Measurements from ENCODE around the gene ANO2. TPM values are rescaled to one million over a fixed set of nuclear protein-coding genes. Genes with fewer than 3 reads are reported as not detected.

ANO2 gene
- total and polyA plus RNA-seq, 2 donors: 2.9 to 8.8 TPM

GRCh38 chr12:5716201-5716600 is 228.9 kb downstream of the ANO2 start:
- 14% methylated on average over 1 of the region's 1 CpG for WGBS
- H3K4me3 ChIP-seq (ENCODE audit: low read depth, low read length): no peak overlapping the region
- DNase-seq (ENCODE audit: extremely low spot score): no peak
- H3K4me1 ChIP-seq (ENCODE audit: insufficient read depth): peaks cover 1% of the 10 kb centered on the region
- H3K36me3 ChIP-seq (ENCODE audit: insufficient read depth): no peaks in the 10 kb centered on the region
- H3K27ac ChIP-seq (ENCODE audit: low read depth): no peak overlapping the region

- no peak overlapping the region for H3K27ac ChIP-seq (ENCODE audit: low read depth)
- no peak for DNase-seq (ENCODE audit: extremely low spot score)
- WGBS: 73% methylated on average over 4 of the region's 4 CpGs
- H3K36me3 ChIP-seq (ENCODE audit: insufficient read depth): no peaks in the 10 kb centered on the region
- no peaks in the 10 kb centered on the region for H3K4me1 ChIP-seq (ENCODE audit: insufficient read depth)
- H3K4me3 ChIP-seq (ENCODE audit: low read depth, low read length): no peak overlapping the region
Measured at GRCh38 chr12:5715021-5715420, 230.0 kb downstream of the ANO2 start.

DNA sequence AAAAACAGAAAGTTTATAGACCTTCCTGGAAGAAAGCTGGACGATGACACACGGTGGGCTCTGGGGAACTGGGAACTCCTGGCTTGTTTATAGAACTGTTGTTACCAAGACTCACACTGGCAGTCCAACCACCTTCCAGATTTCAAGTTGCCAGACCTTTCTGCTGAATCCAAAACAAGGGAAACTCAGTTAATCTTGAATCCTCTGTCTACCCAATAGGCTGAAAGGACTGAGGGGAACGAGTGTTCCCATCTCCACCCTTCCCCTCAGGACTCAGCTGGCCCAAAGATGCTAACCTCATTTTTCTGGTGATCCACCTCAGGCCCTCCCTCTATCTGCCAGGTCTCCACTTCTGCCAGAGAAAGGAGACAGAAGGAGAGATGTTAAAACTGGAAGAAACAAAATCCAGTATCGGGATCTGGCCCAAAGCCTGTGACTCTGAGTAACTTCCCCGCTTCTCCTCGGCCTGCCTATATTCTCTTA is 231.4 kb downstream of the ANO2 start:
- Histone ChIP-seq H3K27ac (ENCODE audit: low read depth) (no peak overlapping the region), H3K4me3 (ENCODE audit: low read depth, low read length) (no peak overlapping the region), H3K4me1 (ENCODE audit: insufficient read depth) (no peaks in the 10 kb centered on the region), H3K36me3 (ENCODE audit: insufficient read depth) (no peaks in the 10 kb centered on the region)
- no peak for DNase-seq (ENCODE audit: extremely low spot score)
- 66% methylated on average over 6 of the region's 6 CpGs for WGBS

DNA sequence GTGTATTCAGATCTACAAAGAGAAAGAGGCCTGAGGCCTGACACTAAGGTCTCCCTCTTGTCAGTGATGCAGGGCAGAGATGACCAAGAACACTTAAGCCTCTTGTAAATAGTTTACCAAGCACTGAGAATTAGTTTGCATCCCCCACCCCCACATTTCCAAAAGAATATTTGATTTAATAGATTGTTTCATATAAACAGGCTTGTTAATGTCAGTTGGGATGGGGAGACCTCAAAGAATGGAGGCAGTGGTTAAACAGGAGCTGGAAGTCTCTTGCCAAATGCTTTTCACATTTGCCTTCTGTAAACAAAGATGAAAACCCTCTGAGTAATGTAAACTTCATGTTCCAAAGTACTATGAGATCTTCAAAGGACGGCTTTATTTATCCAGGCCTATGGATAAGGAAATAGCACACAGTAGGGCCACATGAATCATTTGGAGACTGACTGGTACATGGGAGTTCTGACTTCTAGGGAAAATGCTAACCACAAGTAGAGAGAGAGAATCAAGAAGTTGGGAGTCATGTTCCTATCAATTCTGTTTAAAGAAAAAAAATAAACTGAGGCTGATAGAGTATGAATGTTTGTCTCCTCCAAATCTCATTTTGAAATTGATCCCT is 234.7 kb downstream of the ANO2 start:
- 54% methylated on average over 1 of the region's 1 CpG for WGBS
- no peak for DNase-seq (ENCODE audit: extremely low spot score)
- Histone ChIP-seq H3K27ac (ENCODE audit: low read depth) (no peak overlapping the region), H3K4me3 (ENCODE audit: low read depth, low read length) (no peak overlapping the region), H3K4me1 (ENCODE audit: insufficient read depth) (no peaks in the 10 kb centered on the region), H3K36me3 (ENCODE audit: insufficient read depth) (no peaks in the 10 kb centered on the region)

DNA sequence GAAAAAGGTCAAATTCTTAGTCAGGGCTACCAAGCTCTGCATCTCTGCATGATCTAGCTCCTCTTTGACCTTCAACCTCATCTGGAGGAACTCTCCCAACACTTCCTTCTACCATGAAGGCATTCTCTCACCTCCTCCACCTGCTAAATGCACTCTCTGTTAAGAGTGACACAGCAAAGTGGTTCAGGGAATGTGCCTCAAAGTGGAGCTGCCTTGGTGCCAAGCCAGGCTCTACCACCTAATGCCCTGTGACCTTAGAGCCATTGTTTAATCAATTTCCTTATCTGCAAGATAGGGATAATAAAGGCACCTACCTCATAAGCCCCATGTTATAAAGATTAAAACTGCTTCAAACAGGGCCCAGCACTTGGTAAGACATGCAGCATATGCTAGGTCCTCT is 236.7 kb downstream of the ANO2 start:
- DNase-seq (ENCODE audit: extremely low spot score): no peak
- no peaks in the 10 kb centered on the region for H3K4me1 ChIP-seq (ENCODE audit: insufficient read depth)
- no peaks in the 10 kb centered on the region for H3K36me3 ChIP-seq (ENCODE audit: insufficient read depth)

DNA sequence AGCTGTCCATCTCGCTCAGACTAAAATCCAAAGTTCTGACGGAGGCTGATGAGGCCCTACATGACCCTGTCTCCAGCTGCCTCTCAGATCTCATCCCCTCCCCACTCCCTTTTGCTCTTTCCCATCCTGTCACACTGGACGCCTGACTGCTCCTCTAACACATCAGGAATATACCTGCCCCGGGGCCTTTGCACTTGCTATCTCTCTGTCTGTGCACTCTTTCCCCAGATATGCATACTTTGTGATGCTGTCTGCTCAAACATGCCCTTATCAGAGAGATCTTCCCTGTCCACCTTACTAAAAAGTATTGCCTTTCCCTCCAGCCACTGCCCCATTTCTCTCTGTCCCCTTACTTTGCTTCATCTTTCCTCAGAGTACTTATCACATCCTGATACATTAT is 238.8 kb downstream of the ANO2 start:
- Histone ChIP-seq H3K4me1 (ENCODE audit: insufficient read depth) (no peaks in the 10 kb centered on the region), H3K36me3 (ENCODE audit: insufficient read depth) (no peaks in the 10 kb centered on the region), H3K4me3 (ENCODE audit: low read depth, low read length) (no peak overlapping the region), H3K27ac (ENCODE audit: low read depth) (no peak overlapping the region)
- 96% methylated on average over 4 of the region's 4 CpGs for WGBS
- no peak for DNase-seq (ENCODE audit: extremely low spot score)

More for the DNA sequence above, 236.7 kb downstream of the ANO2 start:
- no peak overlapping the region for H3K27ac ChIP-seq (ENCODE audit: low read depth)
- H3K4me3 ChIP-seq (ENCODE audit: low read depth, low read length): no peak overlapping the region

GRCh38 chr12:5705791-5706190 is 239.3 kb downstream of the ANO2 start:
- WGBS: 83% methylated on average over 9 of the region's 9 CpGs
- no peak overlapping the region for H3K27ac ChIP-seq (ENCODE audit: low read depth)
- no peak for DNase-seq (ENCODE audit: extremely low spot score)
- H3K36me3 ChIP-seq (ENCODE audit: insufficient read depth): no peaks in the 10 kb centered on the region
- H3K4me3 ChIP-seq (ENCODE audit: low read depth, low read length): no peak overlapping the region
- no peaks in the 10 kb centered on the region for H3K4me1 ChIP-seq (ENCODE audit: insufficient read depth)

GRCh38 chr12:5694759-5695409 is 250.2 kb downstream of the ANO2 start:
- DNase-seq (ENCODE audit: extremely low spot score): no peak
- no peaks in the 10 kb centered on the region for H3K4me1 ChIP-seq (ENCODE audit: insufficient read depth)
- no peak overlapping the region for H3K4me3 ChIP-seq (ENCODE audit: low read depth, low read length)
- no peaks in the 10 kb centered on the region for H3K36me3 ChIP-seq (ENCODE audit: insufficient read depth)
- H3K27ac ChIP-seq (ENCODE audit: low read depth): no peak overlapping the region
- WGBS: 68% methylated on average over 6 of the region's 6 CpGs

GRCh38 chr12:5692850-5693249 is 252.2 kb downstream of the ANO2 start:
- WGBS: 92% methylated on average over 7 of the region's 7 CpGs

DNA sequence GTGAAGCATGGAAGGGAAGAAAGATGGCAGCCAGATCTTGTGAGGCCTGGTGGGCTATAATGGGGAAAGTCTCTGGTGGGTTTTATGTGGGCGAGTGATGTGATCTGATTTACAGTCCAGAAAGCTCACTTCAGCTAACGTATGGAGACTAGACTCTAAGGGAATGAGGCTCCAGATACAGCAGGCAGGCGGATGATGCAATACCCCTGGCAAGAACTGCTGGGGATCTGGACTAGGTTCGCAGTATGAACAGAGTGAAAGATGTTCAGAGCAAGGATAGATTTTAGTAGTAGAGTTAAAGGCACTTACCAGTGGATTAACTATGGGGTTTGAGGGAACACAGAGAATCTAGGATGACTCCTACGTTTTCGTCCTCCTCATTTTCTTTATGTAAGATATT is 253.1 kb downstream of the ANO2 start:
- H3K36me3 ChIP-seq (ENCODE audit: insufficient read depth): no peaks in the 10 kb centered on the region
- H3K4me3 ChIP-seq (ENCODE audit: low read depth, low read length): no peak overlapping the region
- 64% methylated on average over 6 of the region's 6 CpGs for WGBS

More at GRCh38 chr12:5692850-5693249, 252.2 kb downstream of the ANO2 start:
- Histone ChIP-seq H3K4me1 (ENCODE audit: insufficient read depth) (no peaks in the 10 kb centered on the region), H3K36me3 (ENCODE audit: insufficient read depth) (no peaks in the 10 kb centered on the region), H3K27ac (ENCODE audit: low read depth) (no peak overlapping the region), H3K4me3 (ENCODE audit: low read depth, low read length) (no peak overlapping the region)
- DNase-seq (ENCODE audit: extremely low spot score): no peak

DNA sequence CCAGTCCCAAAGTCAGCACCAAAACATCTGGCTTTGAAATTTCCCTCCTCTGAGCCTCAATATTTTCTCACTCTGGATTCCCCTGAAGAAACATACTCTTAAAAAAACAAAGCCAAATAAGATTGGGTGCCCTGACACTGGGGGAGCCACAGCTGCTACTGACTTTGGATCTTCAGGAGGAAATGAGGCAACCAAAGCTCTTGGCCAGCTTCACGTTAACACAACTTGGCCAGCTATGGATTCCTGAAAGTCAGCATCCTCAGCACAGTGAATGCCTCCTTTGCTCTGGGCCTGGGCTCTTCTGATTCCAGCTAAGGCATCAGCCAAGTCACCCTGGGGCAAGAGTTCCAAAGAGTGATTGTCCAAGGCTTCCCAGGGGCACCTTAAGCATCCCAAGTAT is 254.8 kb downstream of the ANO2 start:
- H3K4me3 ChIP-seq (ENCODE audit: low read depth, low read length): no peak overlapping the region
- H3K27ac ChIP-seq (ENCODE audit: low read depth): no peak overlapping the region
- H3K4me1 ChIP-seq (ENCODE audit: insufficient read depth): no peaks in the 10 kb centered on the region
- whole genome bisulfite sequencing: 76% methylated on average over 1 of the region's 1 CpG
- no peaks in the 10 kb centered on the region for H3K36me3 ChIP-seq (ENCODE audit: insufficient read depth)
- DNase-seq (ENCODE audit: extremely low spot score): no peak

More for the DNA sequence above, 253.1 kb downstream of the ANO2 start:
- H3K27ac ChIP-seq (ENCODE audit: low read depth): no peak overlapping the region
- H3K4me1 ChIP-seq (ENCODE audit: insufficient read depth): no peaks in the 10 kb centered on the region
- no peak for DNase-seq (ENCODE audit: extremely low spot score)

DNA sequence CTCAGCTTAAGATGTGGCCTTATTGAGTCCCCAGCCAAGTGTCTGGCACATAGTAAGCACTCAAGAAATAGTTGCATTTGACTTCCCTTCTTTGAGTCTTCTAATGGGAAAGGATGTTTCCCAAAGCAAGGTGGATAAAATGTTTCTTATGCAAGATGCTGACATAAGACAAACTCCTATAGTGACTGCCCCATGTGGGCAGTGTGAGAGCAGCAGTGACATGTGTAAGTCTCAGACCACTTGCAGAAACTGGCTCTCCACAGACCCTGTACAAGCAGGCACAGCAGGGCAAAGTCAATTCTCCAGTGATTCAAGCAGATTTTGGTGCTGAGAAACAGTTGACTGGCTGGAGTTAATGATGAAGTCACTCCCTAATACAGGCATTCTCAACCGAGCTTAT is 255.3 kb downstream of the ANO2 start:
- DNase-seq (ENCODE audit: extremely low spot score): no peak
- Histone ChIP-seq H3K4me3 (ENCODE audit: low read depth, low read length) (no peak overlapping the region), H3K36me3 (ENCODE audit: insufficient read depth) (no peaks in the 10 kb centered on the region), H3K27ac (ENCODE audit: low read depth) (no peak overlapping the region), H3K4me1 (ENCODE audit: insufficient read depth) (no peaks in the 10 kb centered on the region)
- WGBS: 54% methylated on average over 1 of the region's 1 CpG

- no peak for DNase-seq (ENCODE audit: extremely low spot score)
- Histone ChIP-seq H3K4me3 (ENCODE audit: low read depth, low read length) (no peak overlapping the region), H3K4me1 (ENCODE audit: insufficient read depth) (no peaks in the 10 kb centered on the region), H3K36me3 (ENCODE audit: insufficient read depth) (no peaks in the 10 kb centered on the region), H3K27ac (ENCODE audit: low read depth) (no peak overlapping the region)
- WGBS: 85% methylated on average over 2 of the region's 2 CpGs
Measured at GRCh38 chr12:5688226-5688625, 256.8 kb downstream of the ANO2 start.

- no peak for DNase-seq (ENCODE audit: extremely low spot score)
- no peak overlapping the region for H3K27ac ChIP-seq (ENCODE audit: low read depth)
- no peak overlapping the region for H3K4me3 ChIP-seq (ENCODE audit: low read depth, low read length)
- 48% methylated on average over 3 of the region's 3 CpGs for WGBS
- no peaks in the 10 kb centered on the region for H3K4me1 ChIP-seq (ENCODE audit: insufficient read depth)
- no peaks in the 10 kb centered on the region for H3K36me3 ChIP-seq (ENCODE audit: insufficient read depth)
Measured at GRCh38 chr12:5685935-5686334, 259.1 kb downstream of the ANO2 start.

All from urinary bladder (tissue), 4 donors.